Hepatocyte (in vitro differentiated cells): Measurements from ENCODE around the gene TPGS1.

Source experiments
- CTCF ChIP-seq: fragments of 200-600 bp; sonication (generic); IDR thresholded peaks from 2 replicates; pipeline ENCODE4 v1.5.1; 2016; ENCODE audit warnings: antibody characterized with exemption, mild to moderate bottlenecking; ENCODE audit not compliant: poor library complexity
- EZH2 ChIP-seq: fragments of 200-600 bp; sonication (generic); IDR thresholded peaks from 2 replicates; pipeline ENCODE4 v1.6.1; 2016; ENCODE audit warnings: antibody characterized with exemption, mild to moderate bottlenecking, borderline replicate concordance

- TF ChIP-seq CTCF (no peak), EZH2 (no peak)
Measured at GRCh38 chr19:554817-555216, 47.5 kb downstream of the TPGS1 start.
